SK-N-SH treated with all-trans-retinoic acid at 6 μM for 48 hours (cell line): Measurements from ENCODE around the gene UMPS.

Source experiments
- ATAC-seq: fragments of 200-7000 bp; cut with Tn5 transposase; 3 replicates; pipeline ENCODE4 v1.9.1; 2020; ENCODE audit warnings: mild to moderate bottlenecking, moderate library complexity
- BACH2 ChIP-seq: fragments of 250-450 bp; sonication (Bioruptor Pico); IDR thresholded peaks from 2 replicates; pipeline ENCODE4 v1.9.0; 2021; ENCODE audit warnings: mild to moderate bottlenecking, borderline replicate concordance
- CSDC2 ChIP-seq: fragments of 250-450 bp; sonication (Bioruptor Pico); IDR thresholded peaks from 2 replicates; pipeline ENCODE4 v1.5.0; 2020; ENCODE audit warnings: mild to moderate bottlenecking, moderate library complexity
- GLIS3 ChIP-seq: fragments of 250-450 bp; sonication (Bioruptor Pico); IDR thresholded peaks from 2 replicates; pipeline ENCODE4 v1.5.0; 2020; ENCODE audit warnings: mild to moderate bottlenecking, moderate library complexity
- PPARA ChIP-seq: fragments of 250-450 bp; sonication (Bioruptor Pico); IDR thresholded peaks from 2 replicates; pipeline ENCODE4 v1.5.0; 2020; ENCODE audit warnings: mild to moderate bottlenecking, borderline replicate concordance
- RARB ChIP-seq: fragments of 250-450 bp; sonication (Bioruptor Pico); IDR thresholded peaks from 2 replicates; pipeline ENCODE4 v1.8.0; 2021; ENCODE audit warnings: mild to moderate bottlenecking, moderate library complexity
- SNAI2 ChIP-seq: fragments of 250-450 bp; sonication (Bioruptor Pico); IDR thresholded peaks from 2 replicates; pipeline ENCODE4 v1.5.0; 2020; ENCODE audit warnings: mild to moderate bottlenecking, moderate library complexity
- TCF4 ChIP-seq: fragments of 250-450 bp; sonication (Bioruptor Pico); IDR thresholded peaks from 2 replicates; pipeline ENCODE4 v1.8.0; 2021; ENCODE audit warnings: mild to moderate bottlenecking, moderate library complexity, borderline replicate concordance
- TOX ChIP-seq: fragments of 250-450 bp; sonication (Bioruptor Pico); IDR thresholded peaks from 2 replicates; pipeline ENCODE4 v1.8.0; 2021; ENCODE audit warnings: mild to moderate bottlenecking, moderate library complexity, borderline replicate concordance
- ZC3H10 ChIP-seq: fragments of 250-450 bp; sonication (Bioruptor Pico); IDR thresholded peaks from 2 replicates; pipeline ENCODE4 v1.5.1; 2021; ENCODE audit warnings: mild to moderate bottlenecking, moderate library complexity
- ZFP30 ChIP-seq: fragments of 450-650 bp; formaldehyde crosslinking; IDR thresholded peaks from 2 replicates; pipeline ENCODE4 v1.5.0; 2022; ENCODE audit warnings: mild to moderate bottlenecking, moderate library complexity
- ZNF565 ChIP-seq: fragments of 450-650 bp; formaldehyde crosslinking; conservative IDR thresholded peaks from 2 replicates; pipeline ENCODE4 v1.5.0; 2020; ENCODE audit warnings: low read depth, mild to moderate bottlenecking, moderate library complexity
- ZNF70 ChIP-seq: fragments of 450-650 bp; formaldehyde crosslinking; IDR thresholded peaks from 2 replicates; pipeline ENCODE4 v1.5.0; 2020; ENCODE audit warnings: mild to moderate bottlenecking, moderate library complexity
- ZNF8 ChIP-seq: fragments of 450-650 bp; formaldehyde crosslinking; IDR thresholded peaks from 2 replicates; pipeline ENCODE4 v1.5.0; 2020; ENCODE audit warnings: mild to moderate bottlenecking, moderate library complexity
- TF ChIP-seq, protein P1 (sequence below): fragments of 250-450 bp; sonication (Bioruptor Pico); IDR thresholded peaks from 2 replicates; pipeline ENCODE4 v1.5.1; 2020; ENCODE audit warnings: low read depth, mild to moderate bottlenecking, moderate library complexity
- TF ChIP-seq, protein P2 (sequence below): fragments of 250-450 bp; sonication (Bioruptor Pico); IDR thresholded peaks from 2 replicates; pipeline ENCODE4 v1.5.0; 2020; ENCODE audit warnings: mild to moderate bottlenecking, moderate library complexity
- TF ChIP-seq, protein P3 (sequence below): fragments of 250-450 bp; sonication (Bioruptor Pico); IDR thresholded peaks from 2 replicates; pipeline ENCODE4 v1.8.0; 2020; ENCODE audit warnings: mild to moderate bottlenecking, moderate library complexity, borderline replicate concordance
- TF ChIP-seq, protein P4 (sequence below): fragments of 250-450 bp; sonication (Bioruptor Pico); IDR thresholded peaks from 2 replicates; pipeline ENCODE4 v1.5.1; 2021; ENCODE audit warnings: mild to moderate bottlenecking, moderate library complexity
- TF ChIP-seq, protein P5 (sequence below): fragments of 250-450 bp; sonication (Bioruptor Pico); IDR thresholded peaks from 2 replicates; pipeline ENCODE4 v1.8.0; 2021; ENCODE audit warnings: low read depth, mild to moderate bottlenecking, moderate library complexity, borderline replicate concordance

The UMPS gene

DNA sequence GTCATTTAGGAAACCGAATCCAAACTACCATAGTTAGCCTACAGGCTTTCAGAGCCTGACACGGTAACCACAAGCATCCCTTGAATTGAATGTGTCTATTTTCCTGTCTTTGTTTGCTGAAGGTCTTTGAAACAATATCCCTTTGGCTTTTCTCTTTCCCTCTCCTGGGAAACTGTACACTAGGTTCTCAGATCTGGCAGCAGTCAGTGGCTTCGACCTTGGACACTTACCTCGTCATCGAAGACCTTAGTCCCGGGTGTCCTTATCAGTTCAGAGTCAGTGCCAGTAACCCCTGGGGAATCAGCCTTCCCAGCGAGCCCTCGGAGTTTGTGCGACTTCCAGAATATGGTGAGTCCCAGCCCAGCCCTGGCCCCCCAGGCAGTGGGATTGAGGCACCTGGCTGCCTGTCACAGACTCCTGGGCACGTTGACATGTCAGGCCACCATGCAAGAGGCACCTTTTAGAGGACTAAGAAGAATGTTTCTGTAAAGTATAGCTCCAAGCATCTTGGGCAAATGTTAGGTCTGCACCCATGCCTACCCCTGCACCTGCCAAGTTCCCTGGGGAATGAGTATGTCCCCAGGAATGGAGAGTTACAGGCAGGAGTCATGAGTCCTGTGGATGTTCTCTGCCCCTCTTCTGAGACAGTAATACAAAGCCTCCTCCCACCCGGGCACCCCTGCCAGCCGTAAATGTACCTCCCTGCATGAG is 30.4 kb upstream of the UMPS start:
- no peak for ATAC-seq

DNA sequence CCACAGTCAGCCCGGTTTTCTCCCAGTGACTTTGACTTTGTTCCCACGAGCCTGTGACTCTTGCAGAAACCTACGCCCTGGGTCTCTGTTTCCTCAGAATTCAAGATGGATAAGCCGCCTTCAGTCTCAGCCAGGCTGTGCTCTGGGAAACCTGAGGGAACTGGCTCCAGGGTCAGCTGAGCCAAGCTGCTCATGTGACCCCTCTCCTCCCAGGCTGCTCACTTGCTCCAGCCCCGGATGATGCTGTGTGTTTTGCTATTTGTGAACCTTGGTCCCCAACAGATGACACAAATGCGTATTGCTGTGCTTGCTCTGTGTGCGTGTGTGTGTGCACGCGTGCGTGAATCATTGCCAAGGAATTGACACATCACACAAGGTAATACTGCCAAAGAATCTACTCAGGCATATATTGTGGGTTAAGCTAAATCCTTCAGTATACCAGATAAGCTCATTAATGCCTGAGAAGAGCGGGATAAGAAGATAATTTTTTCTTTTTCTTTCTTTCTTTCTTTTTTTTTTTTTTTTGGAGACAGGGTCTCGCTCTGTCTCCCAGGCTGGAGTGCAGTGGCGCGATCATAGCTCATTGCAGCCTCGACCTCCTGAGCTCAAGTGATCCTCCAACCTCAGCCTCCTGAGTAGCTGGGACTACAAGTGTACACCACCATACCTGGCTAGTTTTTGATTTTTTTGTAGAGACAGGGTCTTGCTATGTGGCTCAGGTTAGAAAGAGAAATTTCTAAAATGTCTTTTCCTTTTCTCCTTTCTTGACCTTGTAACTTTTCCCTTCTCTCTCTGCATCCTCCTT is 29.2 kb upstream of the UMPS start:
- ATAC-seq: peak; percentile 30
- TF ChIP-seq, protein P1, sequence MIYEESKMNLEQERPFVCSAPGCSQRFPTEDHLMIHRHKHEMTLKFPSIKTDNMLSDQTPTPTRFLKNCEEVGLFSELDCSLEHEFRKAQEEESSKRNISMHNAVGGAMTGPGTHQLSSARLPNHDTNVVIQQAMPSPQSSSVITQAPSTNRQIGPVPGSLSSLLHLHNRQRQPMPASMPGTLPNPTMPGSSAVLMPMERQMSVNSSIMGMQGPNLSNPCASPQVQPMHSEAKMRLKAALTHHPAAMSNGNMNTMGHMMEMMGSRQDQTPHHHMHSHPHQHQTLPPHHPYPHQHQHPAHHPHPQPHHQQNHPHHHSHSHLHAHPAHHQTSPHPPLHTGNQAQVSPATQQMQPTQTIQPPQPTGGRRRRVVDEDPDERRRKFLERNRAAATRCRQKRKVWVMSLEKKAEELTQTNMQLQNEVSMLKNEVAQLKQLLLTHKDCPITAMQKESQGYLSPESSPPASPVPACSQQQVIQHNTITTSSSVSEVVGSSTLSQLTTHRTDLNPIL (CRISPR knock-in tag): no peak
- TF ChIP-seq TOX (CRISPR knock-in tag) (no peak), BACH2 (no peak), ZC3H10 (CRISPR knock-in tag) (no peak), ZNF565 (no peak), ZNF8 (no peak), RARB (CRISPR knock-in tag) (no peak)
- TF ChIP-seq, protein P2, sequence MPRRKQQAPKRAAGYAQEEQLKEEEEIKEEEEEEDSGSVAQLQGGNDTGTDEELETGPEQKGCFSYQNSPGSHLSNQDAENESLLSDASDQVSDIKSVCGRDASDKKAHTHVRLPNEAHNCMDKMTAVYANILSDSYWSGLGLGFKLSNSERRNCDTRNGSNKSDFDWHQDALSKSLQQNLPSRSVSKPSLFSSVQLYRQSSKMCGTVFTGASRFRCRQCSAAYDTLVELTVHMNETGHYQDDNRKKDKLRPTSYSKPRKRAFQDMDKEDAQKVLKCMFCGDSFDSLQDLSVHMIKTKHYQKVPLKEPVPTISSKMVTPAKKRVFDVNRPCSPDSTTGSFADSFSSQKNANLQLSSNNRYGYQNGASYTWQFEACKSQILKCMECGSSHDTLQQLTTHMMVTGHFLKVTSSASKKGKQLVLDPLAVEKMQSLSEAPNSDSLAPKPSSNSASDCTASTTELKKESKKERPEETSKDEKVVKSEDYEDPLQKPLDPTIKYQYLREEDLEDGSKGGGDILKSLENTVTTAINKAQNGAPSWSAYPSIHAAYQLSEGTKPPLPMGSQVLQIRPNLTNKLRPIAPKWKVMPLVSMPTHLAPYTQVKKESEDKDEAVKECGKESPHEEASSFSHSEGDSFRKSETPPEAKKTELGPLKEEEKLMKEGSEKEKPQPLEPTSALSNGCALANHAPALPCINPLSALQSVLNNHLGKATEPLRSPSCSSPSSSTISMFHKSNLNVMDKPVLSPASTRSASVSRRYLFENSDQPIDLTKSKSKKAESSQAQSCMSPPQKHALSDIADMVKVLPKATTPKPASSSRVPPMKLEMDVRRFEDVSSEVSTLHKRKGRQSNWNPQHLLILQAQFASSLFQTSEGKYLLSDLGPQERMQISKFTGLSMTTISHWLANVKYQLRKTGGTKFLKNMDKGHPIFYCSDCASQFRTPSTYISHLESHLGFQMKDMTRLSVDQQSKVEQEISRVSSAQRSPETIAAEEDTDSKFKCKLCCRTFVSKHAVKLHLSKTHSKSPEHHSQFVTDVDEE: no peak
- TF ChIP-seq, protein P3, sequence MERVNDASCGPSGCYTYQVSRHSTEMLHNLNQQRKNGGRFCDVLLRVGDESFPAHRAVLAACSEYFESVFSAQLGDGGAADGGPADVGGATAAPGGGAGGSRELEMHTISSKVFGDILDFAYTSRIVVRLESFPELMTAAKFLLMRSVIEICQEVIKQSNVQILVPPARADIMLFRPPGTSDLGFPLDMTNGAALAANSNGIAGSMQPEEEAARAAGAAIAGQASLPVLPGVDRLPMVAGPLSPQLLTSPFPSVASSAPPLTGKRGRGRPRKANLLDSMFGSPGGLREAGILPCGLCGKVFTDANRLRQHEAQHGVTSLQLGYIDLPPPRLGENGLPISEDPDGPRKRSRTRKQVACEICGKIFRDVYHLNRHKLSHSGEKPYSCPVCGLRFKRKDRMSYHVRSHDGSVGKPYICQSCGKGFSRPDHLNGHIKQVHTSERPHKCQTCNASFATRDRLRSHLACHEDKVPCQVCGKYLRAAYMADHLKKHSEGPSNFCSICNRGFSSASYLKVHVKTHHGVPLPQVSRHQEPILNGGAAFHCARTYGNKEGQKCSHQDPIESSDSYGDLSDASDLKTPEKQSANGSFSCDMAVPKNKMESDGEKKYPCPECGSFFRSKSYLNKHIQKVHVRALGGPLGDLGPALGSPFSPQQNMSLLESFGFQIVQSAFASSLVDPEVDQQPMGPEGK (CRISPR knock-in tag): no peak

More for the DNA sequence above, 30.4 kb upstream of the UMPS start:
- TF ChIP-seq TCF4 (CRISPR knock-in tag) (no peak), TOX (CRISPR knock-in tag) (no peak), CSDC2 (CRISPR knock-in tag) (no peak), SNAI2 (CRISPR knock-in tag) (no peak), ZNF70 (CRISPR knock-in tag) (no peak), ZFP30 (CRISPR knock-in tag) (no peak), PPARA (CRISPR knock-in tag) (no peak), GLIS3 (CRISPR knock-in tag) (no peak), RARB (CRISPR knock-in tag) (no peak), ZC3H10 (CRISPR knock-in tag) (no peak)
- TF ChIP-seq, protein P2: no peak
- TF ChIP-seq, protein P4, sequence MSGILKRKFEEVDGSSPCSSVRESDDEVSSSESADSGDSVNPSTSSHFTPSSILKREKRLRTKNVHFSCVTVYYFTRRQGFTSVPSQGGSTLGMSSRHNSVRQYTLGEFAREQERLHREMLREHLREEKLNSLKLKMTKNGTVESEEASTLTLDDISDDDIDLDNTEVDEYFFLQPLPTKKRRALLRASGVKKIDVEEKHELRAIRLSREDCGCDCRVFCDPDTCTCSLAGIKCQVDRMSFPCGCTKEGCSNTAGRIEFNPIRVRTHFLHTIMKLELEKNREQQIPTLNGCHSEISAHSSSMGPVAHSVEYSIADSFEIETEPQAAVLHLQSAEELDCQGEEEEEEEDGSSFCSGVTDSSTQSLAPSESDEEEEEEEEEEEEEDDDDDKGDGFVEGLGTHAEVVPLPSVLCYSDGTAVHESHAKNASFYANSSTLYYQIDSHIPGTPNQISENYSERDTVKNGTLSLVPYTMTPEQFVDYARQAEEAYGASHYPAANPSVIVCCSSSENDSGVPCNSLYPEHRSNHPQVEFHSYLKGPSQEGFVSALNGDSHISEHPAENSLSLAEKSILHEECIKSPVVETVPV: no peak
- TF ChIP-seq, protein P3 (CRISPR knock-in tag): no peak
- TF ChIP-seq, protein P1 (CRISPR knock-in tag): no peak
- TF ChIP-seq, protein P5, sequence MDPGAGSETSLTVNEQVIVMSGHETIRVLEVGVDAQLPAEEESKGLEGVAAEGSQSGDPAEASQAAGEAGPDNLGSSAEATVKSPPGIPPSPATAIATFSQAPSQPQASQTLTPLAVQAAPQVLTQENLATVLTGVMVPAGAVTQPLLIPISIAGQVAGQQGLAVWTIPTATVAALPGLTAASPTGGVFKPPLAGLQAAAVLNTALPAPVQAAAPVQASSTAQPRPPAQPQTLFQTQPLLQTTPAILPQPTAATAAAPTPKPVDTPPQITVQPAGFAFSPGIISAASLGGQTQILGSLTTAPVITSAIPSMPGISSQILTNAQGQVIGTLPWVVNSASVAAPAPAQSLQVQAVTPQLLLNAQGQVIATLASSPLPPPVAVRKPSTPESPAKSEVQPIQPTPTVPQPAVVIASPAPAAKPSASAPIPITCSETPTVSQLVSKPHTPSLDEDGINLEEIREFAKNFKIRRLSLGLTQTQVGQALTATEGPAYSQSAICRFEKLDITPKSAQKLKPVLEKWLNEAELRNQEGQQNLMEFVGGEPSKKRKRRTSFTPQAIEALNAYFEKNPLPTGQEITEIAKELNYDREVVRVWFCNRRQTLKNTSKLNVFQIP (CRISPR knock-in tag): no peak
